ENCODE results near the gene FYB1.

- TF ChIP-seq CTCF (conservative IDR thresholded peaks at IDR 0.05) (no peak), EZH2 (IDR thresholded peaks at IDR 0.05; ENCODE audit: low read depth) (no peak)
Measured at GRCh38 chr5:39115644-39116343, 103.6 kb downstream of the FYB1 start.
